HG02938 (cell line): ENCODE measurements around the gene NPPA.
"Not testable (repeated sequence)": the region's sequence is repeated elsewhere in the genome, so short reads cannot be mapped to it uniquely, and the experiment has no call there.

Source experiments
- ATAC-seq: cut with Tn5 transposase; IDR thresholded peaks from one replicate; pipeline ENCODE4 v1.9.1; 2021; ENCODE audit warnings: mild to moderate bottlenecking, moderate library complexity; ENCODE audit not compliant: unreplicated experiment

NPPA gene

DNA sequence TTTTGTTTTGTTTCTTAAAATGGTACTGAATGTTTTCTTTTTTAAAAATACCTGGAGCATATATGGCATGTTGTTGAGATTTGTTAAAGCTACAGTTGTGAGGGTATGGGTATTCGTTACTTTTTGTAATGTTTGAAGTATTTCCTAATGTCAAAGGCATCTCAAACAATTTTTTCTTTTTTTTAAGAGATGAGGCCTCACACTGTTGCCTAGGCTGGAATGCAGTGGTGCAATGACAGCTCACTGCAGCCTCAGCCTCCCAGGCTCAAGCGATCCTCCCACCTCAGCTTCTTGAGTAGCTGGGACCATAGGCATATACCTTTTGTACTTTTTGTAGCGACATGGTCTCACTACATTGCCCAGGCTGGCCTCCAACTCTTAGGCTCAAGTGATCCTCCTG, 25.5 kb downstream of the NPPA start:
- ATAC-seq, result no peak

DNA sequence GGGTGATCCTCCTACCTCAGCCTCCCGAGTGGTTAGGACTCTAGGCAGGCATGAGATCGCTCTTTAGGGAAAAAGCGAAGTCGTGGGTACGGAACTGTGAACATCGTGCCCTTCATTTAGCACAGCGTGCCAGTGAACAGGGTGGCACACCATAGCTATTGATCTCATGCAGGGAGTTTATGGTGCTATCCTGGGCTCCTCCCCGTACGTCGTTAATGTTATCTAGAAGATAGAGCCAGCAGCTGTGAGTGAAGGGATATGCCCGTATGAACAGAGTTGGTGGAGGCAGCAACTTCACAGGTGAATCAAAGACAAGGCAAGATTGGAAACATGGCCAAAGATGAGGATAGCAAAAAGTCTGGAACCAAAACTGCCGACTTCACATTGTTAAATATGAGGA, 30.4 kb downstream of the NPPA start:
- ATAC-seq, result no peak

DNA sequence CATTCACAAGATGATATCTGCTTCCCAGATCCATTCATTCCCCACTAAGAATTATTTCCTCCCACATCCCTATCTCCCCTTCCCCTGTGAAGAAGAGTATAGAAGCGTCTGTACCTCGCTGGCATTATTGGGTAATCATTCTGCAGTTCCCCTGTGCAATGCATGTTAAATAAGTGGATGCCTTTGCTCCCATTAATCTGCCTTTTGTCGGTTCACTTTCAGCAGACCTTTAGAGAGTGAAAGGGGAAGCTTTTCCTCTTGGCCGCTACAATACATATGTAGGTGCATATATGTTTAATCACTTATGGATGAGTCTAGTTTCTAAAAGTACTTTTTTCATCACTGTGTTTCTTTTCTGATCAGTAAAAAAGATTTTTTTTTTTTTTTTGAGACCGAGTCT, 34.6 kb downstream of the NPPA start:
- ATAC-seq, result no peak

DNA sequence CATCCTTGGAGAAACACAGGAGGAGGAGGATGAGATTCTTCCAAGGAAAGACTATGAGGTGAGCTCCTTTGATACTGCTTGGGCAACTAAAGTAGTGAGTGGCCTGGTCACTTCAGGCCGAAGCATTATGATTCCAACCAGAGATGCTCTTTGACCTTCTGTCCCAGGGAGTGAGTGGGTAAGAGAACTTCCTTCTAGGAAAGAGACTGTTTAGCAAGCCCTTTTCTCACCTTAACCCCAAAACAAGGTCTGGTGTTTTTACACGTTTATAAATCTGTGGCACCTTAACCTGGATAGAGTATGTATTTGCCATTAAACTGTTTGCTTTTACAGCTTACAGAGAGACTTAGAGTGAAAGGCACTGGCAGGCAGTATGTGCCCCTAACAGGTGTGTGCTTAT, 40.5 kb downstream of the NPPA start:
- ATAC-seq, result no peak

DNA sequence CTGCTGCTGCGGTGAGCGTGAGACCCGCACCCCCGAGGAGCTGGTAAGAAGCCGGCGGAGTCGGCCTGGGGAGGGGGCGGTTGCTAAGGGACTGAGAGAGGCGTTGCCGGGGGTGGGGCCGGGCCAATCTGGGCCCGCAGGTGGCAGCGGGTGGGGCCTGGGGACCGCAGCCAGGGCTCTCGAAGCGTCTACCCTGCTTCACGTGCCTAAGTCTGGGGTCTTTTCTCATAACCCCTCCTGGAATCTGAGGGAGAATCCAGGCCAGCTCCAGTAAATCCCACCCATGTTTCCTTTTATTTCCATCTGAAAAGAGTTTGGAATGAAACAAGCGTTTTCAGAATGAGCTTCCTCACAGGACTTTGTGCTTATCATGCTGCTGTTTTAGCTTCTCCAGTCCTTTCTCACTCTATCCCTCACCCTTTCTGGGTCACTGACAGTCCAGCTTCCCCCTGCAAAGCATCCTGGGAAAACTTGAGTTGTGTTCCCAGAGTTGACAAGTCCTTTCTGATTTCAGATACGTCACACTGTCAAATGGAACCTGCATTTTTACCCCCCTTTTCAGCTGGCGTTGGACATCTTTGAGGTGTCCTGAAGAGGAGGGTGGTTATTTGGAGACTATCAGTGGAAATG, 41.2 kb downstream of the NPPA start:
- ATAC-seq, result peak; percentile 37

DNA sequence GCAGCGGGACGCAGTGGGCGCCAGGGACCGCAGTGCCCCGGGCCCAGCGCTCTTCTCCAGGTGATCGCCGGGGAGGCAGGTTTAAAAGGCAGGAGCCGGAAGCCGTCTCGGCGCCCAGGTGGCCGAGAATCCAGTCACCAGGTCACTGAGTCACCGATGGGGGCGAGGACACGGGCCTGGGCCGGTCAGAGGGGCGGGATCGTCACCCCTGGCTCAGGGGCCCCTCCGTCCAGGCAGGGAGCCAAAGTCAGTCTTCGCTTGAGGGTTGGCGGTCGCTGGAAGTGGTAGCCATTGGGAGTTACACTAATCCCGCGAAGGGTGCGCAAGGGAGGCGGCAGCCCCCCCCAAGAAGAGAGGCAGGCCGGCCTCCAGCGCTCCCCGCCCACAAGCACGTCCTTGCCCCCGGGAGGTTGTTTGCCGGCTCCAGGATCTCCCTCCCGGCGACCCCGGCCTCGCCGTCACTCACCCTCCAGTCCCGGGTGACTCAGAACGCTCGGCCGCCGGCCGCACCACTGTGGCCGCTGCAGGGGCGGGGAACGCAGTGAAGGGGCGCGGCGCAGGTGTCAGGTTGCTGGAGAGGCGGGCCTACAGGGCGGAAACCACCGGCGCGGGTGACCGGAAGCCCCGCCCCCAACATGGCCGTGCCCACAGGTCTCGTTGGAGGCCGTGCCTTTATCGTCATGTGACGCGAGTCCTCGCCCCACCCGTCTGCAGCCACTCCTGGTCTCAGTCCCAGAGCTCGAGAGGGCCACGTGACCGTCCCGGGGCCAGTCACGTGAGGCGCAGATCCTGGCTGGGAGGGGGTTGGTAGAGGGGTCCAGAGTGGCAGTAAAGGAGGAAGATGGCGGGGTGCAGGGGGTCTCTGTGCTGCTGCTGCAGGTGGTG, 41.9 kb downstream of the NPPA start, which contains the start of the genes CLCN6 and MTHFR:
CLCN6 (plus strand) TSS at position 770 of the 885 bp plus-strand sequence; CDS start at position 842, 72 bp downstream.
MTHFR (minus strand) TSS at position 543 of the 885 bp plus-strand sequence. CDS start 2,848 bp downstream, outside the sequence.
- ATAC-seq, result peak; percentile 83

DNA sequence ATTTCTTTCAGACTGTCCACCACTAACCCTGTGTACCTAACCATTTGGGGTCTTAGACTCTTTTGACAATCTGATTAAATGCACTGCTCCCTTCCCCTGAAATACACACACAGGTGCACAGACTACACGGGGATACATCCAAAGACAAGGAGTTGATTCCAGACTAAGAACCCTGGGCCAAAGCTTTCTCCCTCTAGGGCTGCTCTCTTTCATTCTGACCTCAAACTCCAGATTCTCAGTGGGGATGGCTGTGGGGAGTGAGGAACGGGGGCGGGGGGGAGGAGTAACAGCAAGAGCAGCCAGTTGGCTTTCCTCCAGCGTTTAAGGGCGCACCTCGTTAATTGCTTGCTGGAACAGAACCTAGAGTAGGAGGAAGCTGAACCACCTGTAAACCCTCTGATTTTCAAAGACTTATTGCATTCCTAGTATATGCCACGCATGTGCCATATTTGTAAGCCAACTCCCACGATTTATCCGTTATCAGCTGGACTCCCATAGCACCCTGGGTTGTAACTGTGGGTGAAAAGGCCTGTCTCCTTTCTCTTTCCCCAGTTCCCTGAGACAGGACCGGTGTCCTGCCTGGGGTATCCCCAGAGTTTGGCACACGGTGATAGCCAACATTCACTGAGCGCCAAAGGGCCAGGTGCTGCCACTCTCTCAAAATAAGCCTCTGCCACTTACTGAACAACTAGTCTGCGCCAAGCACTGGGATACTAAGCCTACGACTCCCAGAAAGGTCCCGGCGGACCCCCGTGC, 42.7 kb downstream of the NPPA start:
- ATAC-seq, result no peak

DNA sequence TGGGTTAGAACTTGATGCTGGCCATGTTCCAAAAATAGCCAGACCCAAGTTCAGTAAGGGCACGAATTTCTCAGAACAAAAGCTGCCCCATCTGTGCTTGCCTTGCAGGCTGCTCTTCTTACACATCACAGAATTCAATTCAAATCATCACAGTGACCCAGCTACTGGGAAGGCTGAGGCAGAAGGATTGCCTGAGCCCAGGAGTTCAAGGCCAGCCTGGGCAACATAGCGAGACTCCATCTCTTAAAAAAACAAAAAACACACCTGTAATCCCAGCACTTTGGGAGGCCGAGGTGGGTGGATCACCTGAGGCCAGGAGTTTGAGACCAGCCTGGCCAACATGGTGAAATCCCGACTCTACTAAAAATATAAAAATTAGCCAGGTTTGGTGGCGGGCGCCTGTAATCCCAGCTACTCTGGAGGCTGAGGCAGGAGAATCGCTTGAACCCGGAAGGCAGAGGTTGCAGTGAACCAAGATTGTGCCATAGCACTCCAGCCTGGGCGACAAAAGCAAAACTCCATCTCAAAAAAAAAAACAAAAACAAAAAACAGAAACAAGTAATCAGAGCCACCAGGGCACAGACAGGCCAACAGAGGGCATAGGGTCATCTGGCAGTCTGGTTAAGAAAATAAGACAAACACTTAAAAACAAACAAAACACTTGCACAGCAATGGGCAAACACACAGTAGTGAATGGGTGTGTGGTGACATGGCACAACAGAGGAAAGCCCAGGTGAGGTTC, 43.5 kb downstream of the NPPA start:
- ATAC-seq, result not testable (repeated sequence)

DNA sequence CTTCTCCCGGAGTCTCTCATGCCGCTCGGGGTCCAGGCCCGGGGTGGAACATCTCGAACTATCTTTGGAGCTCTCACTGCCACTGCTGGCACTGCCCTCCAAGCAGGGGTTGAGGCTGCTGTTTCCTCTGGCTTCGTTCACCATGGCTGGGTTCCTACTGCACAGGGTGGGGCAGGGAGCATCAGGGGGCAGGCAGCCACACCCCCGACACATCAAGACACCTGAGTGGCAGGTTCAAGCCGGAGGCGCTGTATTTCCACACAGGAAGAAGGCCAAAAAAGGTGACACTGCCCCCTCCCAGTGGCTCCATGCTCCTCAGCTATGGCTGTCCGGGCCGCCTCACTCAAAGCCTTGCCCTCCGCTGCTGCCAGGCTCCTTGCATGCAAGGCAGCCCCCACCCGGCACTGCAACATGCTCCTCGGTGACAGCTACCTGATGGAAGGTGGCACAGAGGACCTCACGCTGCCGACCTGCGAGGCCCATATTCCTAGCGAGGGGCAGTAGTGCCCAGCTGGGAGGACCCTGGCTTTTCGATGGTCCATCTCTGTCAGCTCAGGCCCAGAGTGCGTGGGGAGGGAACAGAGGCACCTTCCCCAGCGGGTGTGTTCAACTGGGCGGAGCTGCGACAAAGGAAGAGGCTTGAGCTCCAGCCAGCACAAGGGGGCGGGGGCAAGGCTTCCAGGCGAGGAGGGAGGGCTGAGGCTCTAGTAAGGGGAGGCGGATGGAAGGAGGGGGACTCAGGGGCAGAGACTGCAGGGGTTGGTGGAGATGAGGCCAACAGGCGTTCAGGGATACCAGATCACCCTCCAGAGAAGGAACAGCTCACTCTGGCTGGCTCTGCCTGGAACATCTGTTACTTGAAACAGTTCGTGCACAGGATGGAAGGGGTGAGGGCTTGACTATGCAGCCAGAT, 44.4 kb downstream of the NPPA start:
- no peak for ATAC-seq

DNA sequence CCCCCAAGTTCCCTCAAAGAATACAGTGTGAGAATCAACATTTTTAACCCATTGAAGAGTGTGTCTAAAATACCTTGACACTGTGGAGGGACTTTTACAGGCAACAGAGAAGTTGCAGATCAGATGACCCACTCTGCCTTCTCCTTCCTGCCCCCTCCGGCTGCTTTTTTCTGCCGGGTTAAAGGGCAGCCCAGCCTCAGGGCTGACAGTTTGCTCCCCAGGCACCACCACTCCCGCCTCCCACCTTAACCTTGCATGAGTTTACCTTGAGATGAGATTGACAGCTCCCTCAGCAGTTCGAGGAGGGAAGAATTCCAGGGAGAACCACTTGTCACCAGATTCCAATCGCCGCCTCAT, 45.0 kb downstream of the NPPA start:
- no peak for ATAC-seq

DNA sequence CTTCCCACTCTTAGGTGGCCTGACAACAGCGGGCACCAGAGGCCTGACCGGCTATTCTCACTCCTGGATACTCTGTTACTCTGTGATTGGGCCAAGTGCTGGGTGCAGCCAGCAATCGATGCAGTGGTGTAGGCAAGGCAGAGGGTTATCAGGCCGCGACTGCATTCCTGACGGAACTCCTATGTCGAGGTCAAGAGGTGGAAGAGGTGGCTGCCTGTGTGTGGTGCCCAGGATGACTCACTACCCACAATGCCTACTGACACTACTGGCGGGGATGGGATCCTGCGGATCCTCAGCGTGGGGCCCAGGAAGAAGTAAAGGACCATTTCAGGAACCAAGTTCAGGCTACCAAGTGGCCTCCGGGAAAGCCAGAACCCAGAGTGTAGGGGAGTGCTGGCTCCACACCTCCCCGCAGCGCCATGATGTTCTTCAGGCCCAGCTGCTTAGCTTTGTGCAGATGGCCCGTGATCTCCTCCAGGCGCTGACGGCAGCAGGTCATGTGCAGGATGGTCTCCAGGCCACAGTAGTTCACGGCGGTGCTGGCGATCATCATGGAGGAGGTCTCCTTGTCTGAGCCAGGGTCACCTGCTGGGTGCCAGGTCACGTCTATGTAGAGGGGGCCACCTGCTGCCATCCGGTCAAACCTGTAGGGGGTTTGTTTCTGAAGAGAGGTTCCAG, 46.7 kb downstream of the NPPA start:
- no peak for ATAC-seq

DNA sequence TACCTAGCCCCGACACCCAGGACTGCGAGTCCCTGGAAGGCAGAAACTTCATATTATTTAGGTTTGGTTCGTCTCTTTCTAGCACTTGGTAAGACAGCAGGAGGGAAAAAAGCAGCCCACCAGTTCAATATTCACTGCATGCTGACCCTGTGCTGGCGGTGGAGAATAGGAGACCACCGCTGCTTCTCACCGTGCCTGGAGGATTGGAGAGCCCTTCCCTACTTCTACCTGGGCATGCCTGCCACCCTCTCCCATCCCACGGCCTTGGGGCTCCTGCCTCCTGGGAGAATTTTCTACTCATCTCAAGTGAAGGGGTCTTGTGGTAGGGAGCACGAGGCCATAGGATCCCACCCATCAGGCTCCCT, 47.2 kb downstream of the NPPA start:
- no peak for ATAC-seq

DNA sequence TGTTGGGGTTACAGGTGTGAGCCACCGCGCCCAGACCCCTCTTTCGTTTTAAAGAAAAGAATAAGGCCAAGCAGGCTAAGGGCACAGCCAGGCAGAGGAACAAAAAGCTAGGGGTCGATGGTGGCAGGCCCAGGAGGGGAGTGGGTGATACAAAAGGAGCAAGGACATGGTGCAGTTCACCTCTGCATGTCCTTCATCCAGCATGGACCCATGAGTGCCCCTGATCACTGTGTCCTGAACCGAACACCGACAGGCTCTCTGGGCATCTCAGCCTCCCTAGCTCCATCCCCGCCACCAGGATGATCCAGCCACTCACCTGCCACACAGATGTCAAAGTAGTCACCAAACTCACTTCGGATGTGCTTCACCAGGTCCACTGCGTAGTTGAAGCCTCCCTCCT, 47.7 kb downstream of the NPPA start:
- no peak for ATAC-seq

DNA sequence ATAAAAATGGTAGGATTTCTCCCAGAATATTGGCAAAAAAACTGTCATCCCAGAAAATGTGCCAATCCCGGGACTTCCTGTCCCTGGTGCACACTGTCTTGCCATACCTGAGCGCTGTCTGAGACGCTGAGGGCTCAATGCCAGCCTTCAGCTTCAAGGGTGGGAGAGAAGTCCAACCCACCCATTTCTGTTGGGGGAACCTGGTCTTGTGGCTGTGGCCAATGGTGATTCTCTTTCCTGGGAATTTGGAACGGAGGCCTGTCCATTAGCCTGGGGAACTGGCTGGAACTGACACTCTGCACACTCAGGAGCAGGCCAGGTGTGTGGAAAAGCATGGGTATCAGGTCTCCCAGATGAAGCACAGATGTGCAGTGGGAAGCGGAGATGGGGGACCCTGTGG, 48.5 kb downstream of the NPPA start:
- no peak for ATAC-seq

DNA sequence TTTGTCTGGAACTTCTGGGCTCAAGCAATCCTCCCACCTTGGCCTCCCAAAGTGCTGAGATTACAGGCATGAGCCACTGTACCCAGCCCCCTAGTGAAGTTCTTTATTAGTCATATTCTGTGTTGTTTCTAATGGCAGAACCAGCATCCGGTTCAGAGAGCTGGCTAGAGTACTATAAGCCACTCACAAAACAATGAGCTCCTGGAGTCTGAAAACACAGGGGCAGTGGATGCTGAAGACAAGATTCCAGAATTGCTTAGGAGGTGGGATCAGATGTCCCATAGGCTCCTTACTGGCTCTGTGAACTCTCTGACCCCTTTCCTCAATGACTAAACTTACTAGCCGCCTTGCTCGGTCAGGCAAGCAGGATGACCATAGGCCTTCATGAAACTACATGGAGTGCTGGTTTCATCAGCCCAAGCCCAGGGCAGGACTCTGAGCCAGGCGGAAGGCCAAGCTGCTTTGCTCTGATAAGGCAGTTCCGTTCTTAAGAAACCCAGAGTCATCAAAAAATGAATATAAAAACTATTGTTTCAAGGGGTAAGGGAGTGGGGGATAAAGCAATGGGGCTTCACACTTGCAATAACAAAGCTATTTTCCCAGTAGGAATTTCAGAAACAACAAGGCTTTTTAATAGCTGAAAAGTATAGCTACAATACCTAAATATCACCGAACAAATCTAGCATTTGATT, 49.9 kb downstream of the NPPA start:
- ATAC-seq, result no peak

DNA sequence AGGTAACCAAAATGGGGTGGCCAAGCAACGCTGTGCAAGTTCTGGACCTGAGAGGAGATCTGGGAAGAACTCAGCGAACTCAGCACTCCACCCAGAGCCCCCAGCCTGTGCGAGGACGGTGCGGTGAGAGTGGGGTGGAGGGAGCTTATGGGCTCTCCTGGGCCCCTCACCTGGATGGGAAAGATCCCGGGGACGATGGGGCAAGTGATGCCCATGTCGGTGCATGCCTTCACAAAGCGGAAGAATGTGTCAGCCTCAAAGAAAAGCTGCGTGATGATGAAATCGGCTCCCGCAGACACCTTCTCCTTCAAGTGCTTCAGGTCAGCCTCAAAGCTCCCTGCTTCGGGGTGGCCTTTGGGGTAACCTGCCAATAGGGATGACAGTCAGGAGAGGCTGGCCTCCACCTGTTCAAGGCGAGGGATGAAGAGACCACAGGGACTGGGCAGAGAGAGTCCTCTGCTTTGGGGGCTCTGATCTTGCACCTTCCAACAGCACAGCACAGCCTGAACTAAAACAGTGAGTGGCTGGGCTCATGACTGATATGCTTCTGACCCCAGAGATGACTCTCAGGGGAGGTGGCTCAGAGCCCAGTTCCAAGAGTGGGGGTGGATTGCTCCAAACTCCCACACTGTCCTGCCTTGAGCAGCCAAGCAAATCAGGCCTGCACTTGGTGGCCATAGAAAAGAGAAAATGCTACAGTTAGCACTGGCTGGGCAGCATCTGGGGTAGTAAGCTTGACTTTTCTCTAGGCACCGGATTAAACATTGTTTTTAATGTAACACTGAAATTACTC, 51.4 kb downstream of the NPPA start:
- no peak for ATAC-seq
